ENCODE results near the gene ZNF362.

ZNF362 gene

GRCh38 chr1:33268927-33269610 is 12.8 kb downstream of the ZNF362 start:
- DNase-seq (ENCODE audit: low read depth): no peak

DNA sequence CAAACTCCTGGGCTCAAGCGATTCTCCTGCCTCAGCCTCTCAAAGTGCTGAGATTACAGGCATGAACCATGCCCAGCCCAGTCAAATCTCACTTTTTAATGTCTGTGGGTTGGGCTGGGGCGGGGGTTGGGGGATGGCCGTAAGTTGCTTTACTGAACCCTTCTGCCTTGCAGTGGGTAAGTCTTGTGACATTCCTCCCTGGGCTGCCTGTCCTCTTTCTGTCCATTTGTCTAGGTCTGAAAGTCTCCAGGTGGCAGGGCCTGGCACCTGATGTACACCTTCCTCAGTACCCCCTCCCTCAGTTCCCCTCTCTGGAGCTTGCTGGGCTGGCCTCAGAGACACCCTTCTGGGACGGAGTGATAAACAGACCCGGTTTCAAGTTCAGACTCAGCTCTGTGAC is 13.3 kb downstream of the ZNF362 start:
- no peak for DNase-seq (ENCODE audit: low read depth)

DNA sequence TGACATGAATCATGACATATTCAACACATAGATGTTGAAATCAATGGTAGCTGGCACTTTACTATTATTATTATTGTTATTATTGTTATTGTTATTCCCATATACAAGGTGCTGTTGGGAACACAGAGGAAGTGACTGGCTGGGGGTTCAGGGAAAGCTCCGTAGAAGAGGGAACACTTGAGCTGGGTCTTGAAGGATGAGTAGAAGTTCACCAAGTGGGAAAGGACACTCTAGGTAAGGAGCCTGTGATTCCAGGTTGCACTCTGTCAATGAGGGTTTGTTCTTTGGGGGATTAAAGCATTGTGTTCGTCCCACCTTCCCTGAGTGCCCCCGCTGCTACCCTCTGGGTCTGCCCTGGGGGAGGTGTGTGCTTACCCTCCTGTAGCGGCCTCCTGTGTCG is 14.1 kb downstream of the ZNF362 start:
- DNase-seq (ENCODE audit: low read depth): no peak

- no peak for DNase-seq (ENCODE audit: low read depth)
These were observed 14.6 kb downstream of the ZNF362 start for GRCh38 chr1:33270808-33271465.

DNA sequence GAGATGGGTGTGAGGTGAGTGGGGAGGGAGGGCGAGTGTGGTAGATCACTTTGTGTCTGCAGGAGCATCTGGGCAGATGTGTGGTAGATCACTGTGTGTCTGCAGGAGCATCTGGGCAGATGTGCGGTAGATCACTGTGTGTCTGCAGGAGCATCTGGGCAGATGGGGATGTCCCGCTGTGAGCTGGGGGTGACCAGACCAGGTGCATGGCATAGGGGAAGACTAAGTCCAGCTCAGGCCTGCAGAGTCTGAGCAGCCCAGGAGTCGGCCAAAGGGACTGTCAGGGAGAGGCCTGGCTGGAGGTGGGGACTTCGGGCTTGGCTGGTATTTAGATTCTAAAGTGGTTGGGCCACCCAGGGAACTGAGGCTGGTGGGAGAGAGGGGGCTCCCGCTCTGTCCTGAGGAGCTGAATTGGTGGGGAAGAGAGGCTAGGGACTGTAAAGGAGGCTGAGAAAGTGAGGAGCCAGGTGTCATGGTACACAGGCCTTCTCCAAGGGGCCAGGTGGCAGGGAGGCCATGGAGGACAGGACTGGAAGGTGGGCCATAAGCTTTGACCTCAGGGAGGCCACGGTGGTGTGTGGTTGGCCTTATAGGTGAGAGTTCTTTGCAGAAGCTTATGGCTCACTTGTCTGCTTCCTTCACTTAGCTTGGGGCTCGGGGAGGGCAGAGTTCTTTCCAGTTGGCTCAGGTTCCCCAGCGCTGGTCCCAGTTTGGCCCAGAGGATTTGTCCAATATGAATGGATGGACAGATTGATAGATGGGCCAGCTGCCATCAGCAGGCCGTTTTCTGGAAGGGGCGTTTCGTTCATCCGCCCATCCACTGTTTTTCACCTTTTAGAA is 15.6 kb downstream of the ZNF362 start:
- no peak for DNase-seq (ENCODE audit: low read depth)

GRCh38 chr1:33272509-33272908 is 16.2 kb downstream of the ZNF362 start:
- no peak for DNase-seq (ENCODE audit: low read depth)

DNA sequence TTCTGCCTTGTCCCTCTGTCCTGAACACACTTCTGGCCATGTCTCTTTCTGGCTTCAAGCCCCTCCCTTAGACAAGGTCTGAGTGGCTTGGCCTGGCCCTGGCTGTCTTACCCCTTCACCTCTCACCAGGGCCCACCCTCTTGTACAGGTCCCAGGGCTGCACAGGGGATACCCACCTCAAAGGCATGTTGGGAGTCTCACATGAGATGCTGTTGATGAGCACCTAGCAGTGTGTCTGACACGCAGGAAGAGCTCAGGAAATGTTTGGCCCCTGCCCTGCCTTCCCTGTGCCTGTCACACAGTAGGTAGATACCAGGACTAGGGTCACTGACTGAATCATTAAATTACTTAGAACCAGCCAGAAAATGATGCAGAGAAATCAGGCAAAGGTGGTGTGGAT is 16.6 kb downstream of the ZNF362 start:
- no peak for DNase-seq (ENCODE audit: low read depth)

DNA sequence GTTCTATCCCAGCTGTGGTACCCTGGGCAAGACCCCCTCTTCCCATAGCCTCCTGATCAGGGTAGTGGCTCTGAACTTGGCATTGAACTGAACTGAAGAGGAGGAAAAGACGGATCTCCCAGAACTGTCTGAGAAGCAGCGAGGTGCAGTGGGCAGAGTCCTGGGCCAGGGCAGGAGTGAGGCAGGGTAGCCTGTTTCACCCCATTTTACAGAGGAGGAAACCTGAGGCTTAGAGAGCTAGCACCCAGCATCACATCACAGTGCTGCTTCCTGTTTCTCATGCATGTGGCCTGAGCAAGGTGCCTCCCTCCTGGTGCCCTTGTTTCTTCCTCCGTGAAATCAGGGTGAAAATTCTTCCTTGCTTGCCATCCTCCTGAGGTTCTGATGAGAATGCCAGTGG is 17.1 kb downstream of the ZNF362 start:
- DNase-seq (ENCODE audit: low read depth): no peak

DNA sequence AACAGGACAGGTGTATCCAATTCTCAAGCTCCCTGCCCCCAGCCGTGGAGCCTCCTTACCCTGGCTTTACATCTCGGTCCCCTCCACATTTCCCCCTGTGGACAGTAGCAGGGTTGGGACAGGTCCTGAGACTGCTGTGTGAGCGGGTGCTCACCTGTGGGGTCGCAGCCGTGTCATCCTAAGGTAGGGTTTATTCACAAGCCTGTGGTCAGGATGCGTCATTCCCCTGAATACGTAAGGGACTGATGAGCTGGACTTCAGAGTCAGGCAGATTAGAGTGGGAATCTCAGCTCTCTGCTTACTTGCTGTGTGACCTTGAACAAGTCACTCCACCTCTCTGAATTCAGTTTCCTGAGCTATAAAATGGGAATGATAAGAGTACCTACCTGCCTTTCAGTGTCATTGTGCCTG is 17.7 kb downstream of the ZNF362 start:
- DNase-seq (ENCODE audit: low read depth): no peak

GRCh38 chr1:33274446-33274845 is 18.2 kb downstream of the ZNF362 start:
- DNase-seq (ENCODE audit: low read depth): no peak

- no peak for DNase-seq (ENCODE audit: low read depth)
These were observed 18.9 kb downstream of the ZNF362 start for GRCh38 chr1:33275195-33275594.

DNA sequence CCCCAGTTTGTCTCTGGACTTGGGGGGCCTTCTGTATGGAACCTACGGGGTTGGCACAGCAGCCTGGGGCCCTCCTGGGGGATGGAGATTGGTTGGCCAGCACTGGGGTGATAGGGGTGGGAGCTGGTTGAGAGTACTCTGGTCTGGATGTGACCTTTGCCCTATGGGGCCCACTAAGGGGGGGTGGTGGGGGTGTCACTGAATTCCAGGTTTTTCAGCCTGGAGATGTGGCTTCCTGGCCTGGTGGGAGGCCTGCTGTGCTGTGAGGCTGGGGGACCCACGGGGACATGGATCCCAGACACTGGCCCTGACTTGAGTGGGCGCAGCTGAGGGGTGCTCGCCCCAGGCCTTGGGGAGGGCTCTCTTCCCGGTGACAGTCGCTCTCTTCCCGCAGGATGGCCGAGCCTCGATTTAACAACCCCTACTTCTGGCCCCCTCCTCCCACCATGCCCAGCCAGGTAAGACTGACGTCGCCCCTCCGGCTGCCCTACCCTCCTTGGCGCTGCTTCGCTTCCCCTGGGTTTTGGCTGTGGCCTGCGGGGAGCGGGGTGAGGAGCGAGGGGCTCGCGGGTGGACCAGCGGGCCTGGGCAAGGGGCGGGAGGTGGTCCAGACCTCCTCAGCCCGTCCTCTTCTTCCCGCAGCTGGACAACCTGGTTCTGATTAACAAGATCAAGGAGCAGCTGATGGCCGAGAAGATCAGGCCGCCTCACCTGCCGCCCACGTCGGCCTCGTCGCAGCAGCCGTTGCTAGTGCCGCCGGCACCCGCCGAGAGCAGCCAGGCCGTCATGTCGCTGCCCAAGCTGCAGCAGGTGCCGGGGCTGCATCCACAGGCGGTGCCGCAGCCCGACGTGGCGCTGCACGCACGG is 19.6 kb downstream of the ZNF362 start:
- DNase-seq (ENCODE audit: low read depth): no peak

GRCh38 chr1:33276573-33277298 is 20.4 kb downstream of the ZNF362 start:
- DNase-seq (ENCODE audit: low read depth): no peak

DNA sequence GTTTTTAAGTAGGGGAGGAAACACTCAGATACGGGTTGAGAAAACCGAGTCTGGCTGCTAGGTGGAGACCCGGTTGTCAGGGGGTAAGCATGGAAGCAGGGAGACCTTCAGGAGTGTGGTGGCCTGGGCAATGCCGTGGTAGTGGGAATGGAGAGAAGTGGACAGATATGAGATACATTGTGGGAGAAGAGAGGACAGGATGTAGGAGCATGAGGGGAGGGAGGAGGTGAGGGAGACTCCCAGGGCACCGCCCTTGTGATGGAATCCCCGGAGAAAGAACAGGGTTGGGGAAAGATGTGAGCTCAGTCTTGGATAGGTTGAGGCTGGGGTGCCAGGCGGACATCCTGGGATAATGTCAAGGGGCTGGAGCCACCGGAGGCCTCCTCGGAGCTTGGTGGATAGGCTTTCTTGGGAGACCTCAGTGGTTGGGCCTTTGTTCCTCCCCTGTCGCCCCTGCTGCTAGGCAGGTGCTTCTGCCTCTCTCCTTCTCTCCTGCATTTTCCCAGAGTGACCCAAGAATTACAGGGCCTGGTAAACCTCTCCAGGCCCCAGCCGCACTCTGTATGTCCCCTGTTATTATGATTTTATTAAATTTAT is 21.3 kb downstream of the ZNF362 start:
- DNase-seq (ENCODE audit: low read depth): no peak

DNA sequence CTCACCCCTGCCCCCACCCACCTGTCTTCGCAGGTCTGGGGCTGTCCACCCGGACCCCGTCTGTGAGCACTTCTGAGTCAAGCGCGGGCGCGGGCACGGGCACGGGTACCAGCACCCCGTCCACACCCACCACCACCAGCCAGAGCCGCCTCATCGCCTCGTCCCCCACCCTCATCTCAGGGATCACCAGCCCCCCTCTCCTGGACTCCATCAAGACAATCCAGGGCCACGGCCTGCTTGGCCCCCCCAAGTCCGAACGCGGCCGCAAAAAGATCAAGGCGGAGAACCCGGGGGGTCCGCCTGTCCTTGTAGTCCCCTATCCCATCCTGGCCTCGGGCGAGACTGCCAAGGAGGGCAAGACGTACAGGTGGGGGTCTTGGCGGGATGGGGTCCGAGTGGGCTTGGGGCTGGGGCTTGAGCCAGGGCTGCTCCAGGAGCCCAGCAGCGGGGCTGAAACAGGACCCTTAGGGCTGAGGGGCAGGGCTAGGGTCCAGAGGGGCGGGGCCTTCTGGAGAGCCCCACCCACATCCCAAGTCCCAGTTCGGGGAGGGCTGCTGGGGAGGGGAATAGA is 23.9 kb downstream of the ZNF362 start:
- DNase-seq (ENCODE audit: low read depth): no peak

DNA sequence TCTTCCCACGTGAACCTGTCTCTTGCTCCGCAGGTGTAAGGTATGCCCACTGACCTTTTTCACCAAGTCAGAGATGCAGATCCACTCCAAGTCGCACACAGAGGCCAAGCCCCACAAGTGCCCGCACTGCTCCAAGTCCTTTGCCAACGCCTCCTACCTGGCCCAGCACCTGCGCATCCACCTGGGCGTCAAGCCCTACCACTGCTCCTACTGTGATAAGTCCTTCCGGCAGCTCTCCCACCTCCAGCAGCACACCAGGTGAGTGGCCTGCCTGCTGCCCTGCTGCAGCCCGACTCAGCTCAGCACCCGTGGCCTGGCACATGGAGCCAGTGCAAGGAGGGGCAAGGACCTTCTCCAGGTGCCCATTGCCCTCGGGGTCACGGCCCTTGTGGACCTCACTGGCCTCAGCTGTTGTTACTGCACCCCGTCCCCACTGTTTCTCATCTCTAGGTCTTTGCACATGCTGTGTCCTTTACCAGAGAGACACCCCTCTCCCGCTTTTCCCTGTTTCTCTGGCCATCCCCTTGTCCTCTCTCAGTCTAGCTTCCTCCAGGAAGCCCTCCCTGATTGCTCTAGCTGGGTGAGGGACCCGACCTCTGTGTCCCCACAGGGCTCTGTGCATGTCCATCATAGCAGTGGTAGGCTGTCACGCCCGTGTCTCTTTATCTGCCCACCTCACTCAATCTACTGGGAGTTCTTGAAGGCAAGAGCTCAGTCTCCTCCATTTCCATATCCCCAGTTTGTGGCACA is 25.4 kb downstream of the ZNF362 start:
- DNase-seq (ENCODE audit: low read depth): no peak

DNA sequence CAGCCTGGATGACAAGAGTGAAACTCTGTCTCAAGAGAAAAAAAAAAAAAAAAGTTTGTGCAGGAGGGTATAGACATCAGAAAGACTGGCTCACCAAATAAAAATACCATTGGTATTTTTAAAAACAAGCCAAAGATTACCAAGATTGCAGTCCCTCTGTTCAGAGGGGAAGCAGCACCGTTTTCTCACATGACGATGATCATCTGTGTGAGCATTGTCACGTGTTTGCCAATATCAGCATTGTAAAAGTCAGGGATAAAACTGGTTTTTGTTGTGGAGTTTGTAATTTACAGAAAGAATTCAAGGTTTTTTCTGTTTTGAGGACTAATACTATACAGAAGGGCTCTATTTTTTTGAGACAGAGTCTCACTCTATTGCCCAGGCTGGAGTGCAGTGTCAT is 26.5 kb downstream of the ZNF362 start:
- no peak for DNase-seq (ENCODE audit: low read depth)

DNA sequence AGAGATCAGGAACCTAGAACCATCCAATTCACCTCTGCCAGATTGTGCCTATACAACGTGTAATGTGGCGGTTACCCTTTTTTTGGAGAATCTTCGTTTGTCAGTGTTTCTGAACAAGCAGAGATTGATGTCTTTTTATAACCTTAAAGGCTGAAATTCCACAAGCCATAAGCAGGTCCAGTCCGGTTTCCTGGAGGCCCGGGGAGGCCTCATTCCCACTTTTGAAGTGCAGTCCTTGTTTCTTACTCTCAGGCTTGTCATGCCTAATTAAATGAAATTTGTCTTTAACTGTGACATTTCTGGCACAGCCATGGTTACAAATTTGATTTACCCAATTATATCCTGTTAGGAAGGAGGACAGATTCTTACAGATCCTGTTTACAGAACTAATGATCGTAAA is 27.8 kb downstream of the ZNF362 start:
- no peak for DNase-seq (ENCODE audit: low read depth)

DNA sequence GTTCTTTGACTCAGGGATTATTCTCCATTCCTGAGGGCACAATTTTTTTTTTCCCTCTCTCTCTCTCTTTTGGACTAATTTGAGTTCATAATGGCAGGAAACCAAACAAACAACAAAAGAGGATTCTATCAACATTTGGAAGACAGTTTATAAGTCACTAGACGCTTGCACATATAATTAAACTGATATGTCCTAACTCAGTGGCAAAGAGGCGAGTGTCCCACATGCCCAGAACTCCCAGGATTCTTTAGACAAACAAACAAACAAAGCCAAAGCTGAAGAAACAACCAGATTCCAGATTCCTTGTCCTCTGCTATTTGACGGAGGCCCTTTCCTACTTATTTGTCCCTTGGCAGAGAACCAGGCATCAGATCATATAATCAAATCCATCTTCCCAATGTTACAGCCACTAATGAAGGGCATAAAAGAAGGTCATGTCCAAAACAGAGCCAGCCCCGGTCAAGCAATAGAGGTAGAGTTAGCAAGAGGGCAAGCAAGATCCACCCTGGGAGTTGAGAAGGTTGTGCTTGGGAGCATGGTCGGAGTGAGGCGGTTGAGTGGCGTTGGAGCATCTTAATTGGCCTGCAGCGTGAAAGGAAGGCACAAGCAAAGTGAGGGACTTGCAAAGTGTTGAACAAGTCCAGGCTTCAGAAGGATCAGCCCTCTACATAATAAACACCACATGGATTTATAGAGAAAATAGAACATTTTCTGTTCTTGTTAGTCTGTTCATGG is 30.3 kb downstream of the ZNF362 start:
- no peak for DNase-seq (ENCODE audit: low read depth)

All from activated T-helper 1 cell treated with Interleukin-2 at 50 U/mL for 16 hours (primary cell).